H1 (cell line): Measurements from ENCODE around the gene GSTO1. TPM values are rescaled to one million over a fixed set of nuclear protein-coding genes. Genes with fewer than 3 reads are reported as not detected.

Source experiments
- CTCF ChIA-PET: fragments of 300-600 bp; sonication (Branson Sonifier 250); formaldehyde crosslinking; loops from one replicate; lab custom pipeline; 2021; ENCODE audit not compliant: partially characterized antibody; lab: Charles Lee
- POLR2A ChIA-PET: fragments of 300-600 bp; sonication (Branson Sonifier 250); formaldehyde crosslinking; loops from one replicate; lab custom pipeline; 2021; ENCODE audit warnings: inconsistent platforms; ENCODE audit not compliant: partially characterized antibody; lab: Charles Lee
- DNase-seq, 2 experiments: peaks; one replicate each; pipeline versions ENCODE4 v3.0.0 to v3.0.0-alpha.2; 2010 to 2022; ENCODE audit warnings: low spot score in 2 of 2, low read depth in 1 of 2, mixed read lengths in 1 of 2
- FAIRE-seq: peaks from 2 replicates; lab custom pipeline; 2011; peaks lifted over from hg19 to GRCh38; lab: Jason Lieb, UNC
- H2AFZ ChIP-seq: 2 replicates; pipeline ENCODE4 v1.8.1; 2012; ENCODE audit warnings: low read length, inconsistent platforms
- H2AK5ac ChIP-seq: 2 replicates; pipeline ENCODE4 v1.6.1; 2013; ENCODE audit warnings: low read depth, low read length
- H2BK120ac ChIP-seq: replicated peaks from 2 replicates; pipeline ENCODE3; 2013; ENCODE audit warnings: low read depth, low read length, inconsistent platforms
- H2BK12ac ChIP-seq: 2 replicates; pipeline ENCODE4 v1.6.1; 2013; ENCODE audit warnings: low read depth, low read length
- H2BK15ac ChIP-seq: 2 replicates; pipeline ENCODE4 v1.6.1; 2013; ENCODE audit warnings: low read length
- H2BK20ac ChIP-seq: 2 replicates; pipeline ENCODE4 v1.6.1; 2013; ENCODE audit warnings: low read length
- H2BK5ac ChIP-seq: 2 replicates; pipeline ENCODE4 v1.6.1; 2013; ENCODE audit warnings: low read depth, low read length
- H3K14ac ChIP-seq: 2 replicates; pipeline ENCODE4 v1.6.1; 2013; ENCODE audit warnings: inconsistent platforms; ENCODE audit not compliant: insufficient read length
- H3K18ac ChIP-seq: 2 replicates; pipeline ENCODE4 v1.6.1; 2013; ENCODE audit warnings: low read length; ENCODE audit errors: extremely low read depth
- H3K23ac ChIP-seq: 2 replicates; pipeline ENCODE4 v1.6.1; 2013; ENCODE audit warnings: inconsistent platforms; ENCODE audit not compliant: insufficient read length
- H3K23me2 ChIP-seq: 2 replicates; pipeline ENCODE4 v1.6.1; 2013; ENCODE audit warnings: low read depth, low read length
- H3K27ac ChIP-seq: 2 replicates; pipeline ENCODE4 v1.6.1; 2011; ENCODE audit warnings: low read depth, low read length, inconsistent platforms
- H3K27me3 ChIP-seq, 4 experiments: replicated peaks in 1 of 4; 1 replicate in 1 of 4; 2 replicates in 3 of 4; pipeline versions ENCODE4 v1.6.1 to v1.8.1; 2011 to 2013; ENCODE audit warnings: low read length in 3 of 4, mild to moderate bottlenecking in 3 of 4, inconsistent platforms in 2 of 4, mixed read lengths in 2 of 4, moderate library complexity in 1 of 4; ENCODE audit not compliant: control insufficient read depth in 3 of 4, insufficient read depth in 3 of 4; ENCODE audit errors: extremely low read depth in 1 of 4
- H3K36me3 ChIP-seq, 4 experiments: 2 replicates each; pipeline versions ENCODE4 v1.6.1 to v1.8.1; 2011 to 2013; ENCODE audit warnings: mild to moderate bottlenecking in 4 of 4, low read length in 3 of 4, moderate library complexity in 2 of 4, control low read depth in 1 of 4, inconsistent platforms in 1 of 4; ENCODE audit not compliant: insufficient read depth in 4 of 4, control insufficient read depth in 2 of 4
- H3K4ac ChIP-seq: replicated peaks from 2 replicates; pipeline ENCODE3; 2013; ENCODE audit warnings: low read length, low read depth, mixed read lengths, inconsistent platforms; ENCODE audit not compliant: insufficient read length
- H3K4me1 ChIP-seq, 4 experiments: replicated peaks in 1 of 4; 1 replicate in 1 of 4; 2 replicates in 3 of 4; pipeline versions ENCODE4 v1.6.1 to v1.8.1; 2011 to 2013; ENCODE audit warnings: low read length in 3 of 4, inconsistent platforms in 2 of 4, mixed read lengths in 1 of 4; ENCODE audit not compliant: insufficient read depth in 4 of 4, control insufficient read depth in 3 of 4
- H3K4me2 ChIP-seq, 2 experiments: 2 replicates each; pipeline versions ENCODE4 v1.6.1 to v1.8.1; 2011 to 2013; ENCODE audit warnings: low read depth in 2 of 2, low read length in 2 of 2, control low read depth in 1 of 2, inconsistent platforms in 1 of 2, mild to moderate bottlenecking in 1 of 2; ENCODE audit not compliant: insufficient read depth in 1 of 2
- H3K4me3 ChIP-seq, 4 experiments: fragments of 200-600, 300-600 bp in 1 of 4; sonication (generic), shearing (Covaris generic), sonication (Bioruptor Twin) in 1 of 4; 2 replicates each; pipeline versions ENCODE4 v1.5.1 to v1.8.1; 2011 to 2016; ENCODE audit warnings: low read length in 4 of 4, low read depth in 3 of 4, control low read depth in 2 of 4, inconsistent platforms in 2 of 4, mild to moderate bottlenecking in 2 of 4, mixed read lengths in 1 of 4, moderate library complexity in 1 of 4; ENCODE audit not compliant: insufficient read depth in 2 of 4; ENCODE audit errors: extremely low read depth in 1 of 4
- H3K56ac ChIP-seq: replicated peaks from 2 replicates; pipeline ENCODE3; 2013; ENCODE audit warnings: low read depth, mild to moderate bottlenecking, mixed read lengths, low read length, inconsistent platforms; ENCODE audit not compliant: insufficient read length
- H3K79me1 ChIP-seq: 2 replicates; pipeline ENCODE4 v1.6.1; 2013; ENCODE audit warnings: low read depth, low read length, control low read depth
- H3K79me2 ChIP-seq, 2 experiments: 2 replicates each; pipeline versions ENCODE4 v1.6.1 to v1.8.1; 2012 to 2013; ENCODE audit warnings: low read length in 2 of 2, mild to moderate bottlenecking in 2 of 2, inconsistent platforms in 1 of 2; ENCODE audit not compliant: insufficient read depth in 2 of 2, control insufficient read depth in 1 of 2
- H3K9ac ChIP-seq, 4 experiments: replicated peaks in 1 of 4; 1 replicate in 1 of 4; 2 replicates in 3 of 4; pipeline versions ENCODE4 v1.6.1 to v1.8.1; 2011 to 2013; ENCODE audit warnings: low read depth in 3 of 4, low read length in 3 of 4, control low read depth in 2 of 4, mild to moderate bottlenecking in 2 of 4, moderate library complexity in 2 of 4, inconsistent platforms in 1 of 4; ENCODE audit errors: extremely low read depth in 1 of 4
- H3K9me3 ChIP-seq, 2 experiments: 2 replicates each; pipeline versions ENCODE4 v1.6.1 to v1.8.1; 2012 to 2013; ENCODE audit warnings: mild to moderate bottlenecking in 2 of 2, moderate library complexity in 2 of 2, control low read depth in 1 of 2, inconsistent platforms in 1 of 2, low read depth in 1 of 2, low read length in 1 of 2, mixed read lengths in 1 of 2; ENCODE audit not compliant: insufficient read depth in 2 of 2
- H4K20me1 ChIP-seq, 2 experiments: replicated peaks in 1 of 2; 2 replicates each; pipeline versions ENCODE3 to v1.8.1; 2011 to 2013; ENCODE audit warnings: inconsistent platforms in 2 of 2, low read length in 2 of 2, mild to moderate bottlenecking in 1 of 2; ENCODE audit not compliant: insufficient read depth in 2 of 2, control insufficient read depth in 1 of 2
- H4K5ac ChIP-seq: 2 replicates; pipeline ENCODE4 v1.6.1; 2013; ENCODE audit warnings: low read length, low read depth, mixed read lengths, inconsistent platforms; ENCODE audit not compliant: insufficient read length
- H4K8ac ChIP-seq: 2 replicates; pipeline ENCODE4 v1.8.0; 2013; ENCODE audit warnings: mild to moderate bottlenecking, moderate library complexity, low read length, inconsistent platforms; ENCODE audit not compliant: insufficient read depth; ENCODE audit errors: extremely low read depth
- H4K91ac ChIP-seq: replicated peaks from 2 replicates; pipeline ENCODE3; 2013; ENCODE audit warnings: low read length, mixed read lengths, inconsistent platforms; ENCODE audit not compliant: insufficient read length
- ATF2 ChIP-seq: IDR thresholded peaks from 2 replicates; pipeline ENCODE4 v1.6.1; 2012; ENCODE audit warnings: low read length, inconsistent platforms
- CHD1 ChIP-seq: IDR thresholded peaks from 2 replicates; pipeline ENCODE4 v1.6.1; 2012; ENCODE audit warnings: low read depth, low read length, improper control_type of control experiment
- CTBP2 ChIP-seq: IDR thresholded peaks from 2 replicates; pipeline ENCODE4 v1.7.0; 2011; ENCODE audit warnings: borderline replicate concordance, mild to moderate bottlenecking, moderate library complexity, mixed read lengths, low read length; ENCODE audit not compliant: insufficient read depth, insufficient read length
- FOSL1 ChIP-seq: IDR thresholded peaks from 2 replicates; pipeline ENCODE4 v1.6.1; 2011; ENCODE audit warnings: mild to moderate bottlenecking, low read depth, low read length, moderate library complexity; ENCODE audit not compliant: insufficient read depth
- MAX ChIP-seq: IDR thresholded peaks from 2 replicates; pipeline ENCODE4 v1.6.1; 2012; ENCODE audit warnings: inconsistent platforms
- SUZ12 ChIP-seq: fragments of 200-600 bp; sonication (generic); IDR thresholded peaks from 2 replicates; pipeline ENCODE4 v1.6.1; 2012; ENCODE audit warnings: mild to moderate bottlenecking, inconsistent platforms, low read length, moderate library complexity, mixed read lengths
- TEAD4 ChIP-seq: IDR thresholded peaks from 2 replicates; pipeline ENCODE4 v1.6.1; 2012; ENCODE audit warnings: low read depth, low read length, inconsistent platforms, mixed read lengths
- WGBS, 2 experiments: shearing (Covaris generic) in 1 of 2; methylation state at CpG; one replicate each; pipeline versions ENCODE4 v1.1.6 to v1.1.7; 2013 to 2015; ENCODE audit warnings: low lambda C conversion rate in 2 of 2, mixed read lengths in 2 of 2, inconsistent platforms in 1 of 2, low coverage in 1 of 2, missing lambda C conversion rate in 1 of 2; ENCODE audit not compliant: insufficient replicate concordance in 2 of 2, insufficient coverage in 1 of 2, insufficient read length in 1 of 2; ENCODE audit errors: extremely low coverage in 1 of 2, missing lambda C conversion rate in 1 of 2; 5-methylcytosine and 5-hydroxymethylcytosine counted together
- polyA plus RNA-seq, 7 experiments: library from polyadenylated mRNA; depleted of rRNA in 3 of 7; stranded (reverse) in 5 of 7; unstranded in 2 of 7; fragments of >200 nt in 5 of 7; fragments of 200-250 nt in 2 of 7; gene quantifications; 1 replicate in 5 of 7; 2 replicates in 1 of 7; 4 replicates in 1 of 7; pipeline versions ENCODE4 v1.2.1 to v1.2.3, GENCODE V29; 2011 to 2013; ENCODE audit warnings: missing spikeins in 2 of 7, mixed read lengths in 2 of 7
- total RNA-seq: library from RNA; stranded (reverse); fragmentation: NEBNext Ultra II Directional; extraction: Animal tissue kit (Norgen Biotek cat#: 25700); gene quantifications from 2 replicates; pipeline ENCODE4 v1.2.1, GENCODE V29; 2021

Gene GSTO1
- total and polyA plus RNA-seq, 2 of the 8 experiments (the other 6 are each of a cell fraction or from before 2014, with no cell fraction given), result 22.4 to 32.5 TPM

GRCh38 chr10:104309980-104310978, 55.6 kb downstream of the GSTO1 start:
- Histone ChIP-seq H3K4me2 (no peak overlapping the region), H3K79me2 (peaks cover 0 to 3% of the 10 kb centered on the region in 2 experiments; a peak in 1 of 4 replicates), H3K18ac (no peak overlapping the region), H3K56ac (no peak overlapping the region)
- POLR2A ChIA-PET, result interaction anchor here (2.9 kb wide), 1 partner anchor 10 kb away, joined by 11 read pairs; no protein-coding TSS in a partner anchor
- TF ChIP-seq CHD1 (no peak), CTBP2 (no peak), ATF2 (no peak), SUZ12 (no peak), TEAD4 (no peak), MAX (no peak), FOSL1 (no peak)
- TF ChIP-seq, all 59 proteins: peak for 0
- no peak overlapping the region for H4K91ac ChIP-seq
- peaks cover 6% of the 10 kb centered on the region; the same call in 1 of the 2 replicates for H3K79me1 ChIP-seq
- CTCF ChIA-PET, result interaction anchor here (0.6 to 14.8 kb wide), 8 partner anchors 11 to 349 kb away, joined by 3 to 331 read pairs (median 6); no protein-coding TSS in a partner anchor
- peaks cover 12 to 28% (median 25%) of the 10 kb centered on the region in 4 experiments for H3K36me3 ChIP-seq
- no peaks in the 10 kb centered on the region for H3K27me3 ChIP-seq
- no peak overlapping the region for H2AK5ac ChIP-seq
- no peak overlapping the region for H2AFZ ChIP-seq
- H3K9ac ChIP-seq, result no peak overlapping the region
- H3K23ac ChIP-seq, result no peak overlapping the region
- H3K23me2 ChIP-seq, result no peaks in the 10 kb centered on the region
- H2BK120ac ChIP-seq, result no peak overlapping the region
- H2BK15ac ChIP-seq, result no peak overlapping the region
- H3K4ac ChIP-seq, result no peak overlapping the region
- no peak for DNase-seq
- no peak overlapping the region for H2BK12ac ChIP-seq
- H3K14ac ChIP-seq, result no peak overlapping the region
- peak overlapping the region; percentile 48; the same call in 1 of the 2 replicates for H4K8ac ChIP-seq
- no peak overlapping the region for H4K5ac ChIP-seq
- FAIRE-seq, result no peak
- no peak overlapping the region for H2BK5ac ChIP-seq
- H3K27ac ChIP-seq, result no peak overlapping the region
- no peaks in the 10 kb centered on the region for H3K9me3 ChIP-seq
- no peak overlapping the region for H3K4me3 ChIP-seq
- WGBS, 2 experiments, result 93% methylated on average over 15 of the region's 15 CpGs; no CpG with 5 or more reads in 1 of the 2 experiments
- H3K4me1 ChIP-seq, result peaks cover 0 to 7% (median 3%) of the 10 kb centered on the region in 4 experiments; a peak in 3 of 7 replicates
- 0 out of 2 replicates have a peak overlapping the region, but pooled peaks have one; percentile 77 for H2BK20ac ChIP-seq
- H4K20me1 ChIP-seq, result peaks cover 0 to 18% of the 10 kb centered on the region in 2 experiments
